ENCODE results near the gene WNT5A.

DNA sequence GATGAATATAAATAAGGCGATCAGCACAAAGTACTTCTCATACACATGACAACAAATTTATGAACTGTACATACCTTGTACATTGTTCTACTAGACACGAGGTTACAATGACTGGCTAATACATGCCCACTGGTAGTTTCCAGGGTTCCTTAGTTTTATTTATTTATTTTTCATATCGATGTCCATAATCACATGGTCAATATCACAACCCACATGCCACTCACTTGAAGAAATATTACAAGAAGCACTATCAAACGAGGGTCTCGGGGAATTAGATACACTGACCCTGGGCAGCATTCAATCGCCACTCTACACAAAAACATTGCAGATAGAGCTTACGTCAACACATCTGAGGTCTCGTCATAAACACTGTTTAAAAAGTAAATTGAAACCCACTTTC, 21.2 kb upstream of the WNT5A start:
- TF ChIP-seq CTCF (IDR thresholded peaks at IDR 0.05) (no peak), POLR2AphosphoS5 (IDR thresholded peaks at IDR 0.05) (no peak), POLR2A (IDR thresholded peaks at IDR 0.05; ENCODE audit: low read depth) (no peak)

Measured in esophagus muscularis mucosa (tissue), 3 donors.